Measurements from ENCODE around the gene PARK7. TPM values are rescaled to one million over a fixed set of nuclear protein-coding genes. Genes with fewer than 3 reads are reported as not detected.

Gene PARK7
- total and polyA plus RNA-seq, 2 experiments from 2014 or later: 178 to 679 TPM

- TF ChIP-seq ZNF462 (CRISPR knock-in tag; IDR thresholded peaks at IDR 0.05) (no peak), ZNF331 (CRISPR knock-in tag; IDR thresholded peaks at IDR 0.05; ENCODE audit: low read depth) (no peak), POLR2AphosphoS5 (IDR thresholded peaks at IDR 0.05; ENCODE audit: low read depth) (no peak), ETS1 (IDR thresholded peaks at IDR 0.05) (no peak), CTCF (conservative IDR thresholded peaks at IDR 0.05; ENCODE audit: low read depth in 2 of 2) (no peak), ZNF114 (CRISPR knock-in tag; IDR thresholded peaks at IDR 0.05) (no peak), STAT1 (IDR thresholded peaks at IDR 0.05; ENCODE audit: unreplicated experiment) (no peak), CREB1 (CRISPR knock-in tag; IDR thresholded peaks at IDR 0.05; ENCODE audit: low read depth) (no peak), EZH2 (IDR thresholded peaks at IDR 0.05; ENCODE audit: low read depth, unreplicated experiment) (no peak), EZH2phosphoT487 (IDR thresholded peaks at IDR 0.05; ENCODE audit: unreplicated experiment) (no peak), NANOG (IDR thresholded peaks at IDR 0.05; ENCODE audit: borderline replicate concordance) (no peak)
Measured at GRCh38 chr1:8026976-8027747, 65.7 kb downstream of the PARK7 start (continued).

Data from GM23338 (cell line).